ENCODE measurements around the gene WDPCP. TPM values are rescaled to one million over a fixed set of nuclear protein-coding genes. Genes with fewer than 3 reads are reported as not detected.

WDPCP gene
- total RNA-seq, 2 donors from 2014 or later = 11.8 to 25.1 TPM

- Mint-ChIP-seq H3K4me1 (peaks cover 23% of the 10 kb centered on the region), H3K27me3 (ENCODE audit: insufficient read depth) (no peaks in the 10 kb centered on the region), H3K36me3 (ENCODE audit: low read depth) (peaks cover 6% of the 10 kb centered on the region), H3K27ac (peak overlapping the region; percentile 95), H3K4me3 (peak overlapping the region; percentile 96), H3K9me3 (no peaks in the 10 kb centered on the region)
- TF ChIP-seq CTCF (conservative IDR thresholded peaks at IDR 0.05) = no peak
- DNase-seq = no peak
- 0 to 6% methylated on average over 5 to 33 of the region's 33 CpGs for WGBS, 2 experiments (ENCODE audit: insufficient coverage in 1 of 2, insufficient read length in 1 of 2)
- Histone ChIP-seq H3K4me1 (ENCODE audit: control insufficient read depth, insufficient read depth, low read length) (peaks cover 9% of the 10 kb centered on the region), H3K36me3 (ENCODE audit: control insufficient read depth, insufficient read depth, low read length) (peaks cover 17% of the 10 kb centered on the region), H3K27me3 (ENCODE audit: control insufficient read depth, insufficient read depth, low read length, poor library complexity, severe bottlenecking) (no peaks in the 10 kb centered on the region), H3K27ac (ENCODE audit: low read depth, low read length) (no peak overlapping the region), H3K4me3 (ENCODE audit: low read length) (peak overlapping the region; percentile 97), H3K9me3 (ENCODE audit: control insufficient read depth, low read length) (no peaks in the 10 kb centered on the region), H3K9ac (ENCODE audit: extremely low read depth, low read length, poor library complexity, severe bottlenecking) (peak overlapping the region; percentile 67)
Measured at GRCh38 chr2:63587814-63588384, 378 bp downstream of the WDPCP start.

GRCh38 chr2:63582873-63583272, 5.4 kb downstream of the WDPCP start:
- no peaks in the 10 kb centered on the region for H3K27me3 Mint-ChIP-seq (ENCODE audit: insufficient read depth)
- H3K36me3 ChIP-seq (ENCODE audit: control insufficient read depth, insufficient read depth, low read length) = no peaks in the 10 kb centered on the region
- no peaks in the 10 kb centered on the region for H3K27me3 ChIP-seq (ENCODE audit: control insufficient read depth, insufficient read depth, low read length, poor library complexity, severe bottlenecking)
- TF ChIP-seq CTCF (conservative IDR thresholded peaks at IDR 0.05) = no peak
- H3K27ac ChIP-seq (ENCODE audit: low read depth, low read length) = no peak overlapping the region
- 100% methylated on average over 1 of the region's 1 CpG; no CpG with 5 or more reads in 1 of the 2 experiments for WGBS, 2 experiments (ENCODE audit: insufficient coverage in 1 of 2, insufficient read length in 1 of 2)
- peaks cover 11% of the 10 kb centered on the region for H3K4me1 Mint-ChIP-seq
- no peak for DNase-seq
- H3K4me3 ChIP-seq (ENCODE audit: low read length) = no peak overlapping the region
- no peak overlapping the region for H3K4me3 Mint-ChIP-seq
- H3K9me3 Mint-ChIP-seq = no peaks in the 10 kb centered on the region
- no peaks in the 10 kb centered on the region for H3K36me3 Mint-ChIP-seq (ENCODE audit: low read depth)
- H3K27ac Mint-ChIP-seq = no peak overlapping the region
- H3K4me1 ChIP-seq (ENCODE audit: control insufficient read depth, insufficient read depth, low read length) = no peaks in the 10 kb centered on the region
- H3K9ac ChIP-seq (ENCODE audit: extremely low read depth, low read length, poor library complexity, severe bottlenecking) = no peak overlapping the region
- no peaks in the 10 kb centered on the region for H3K9me3 ChIP-seq (ENCODE audit: control insufficient read depth, low read length)

GRCh38 chr2:63581298-63581961, 6.8 kb downstream of the WDPCP start:
- Histone ChIP-seq H3K4me3 (ENCODE audit: low read length) (no peak overlapping the region), H3K27ac (ENCODE audit: low read depth, low read length) (no peak overlapping the region), H3K36me3 (ENCODE audit: control insufficient read depth, insufficient read depth, low read length) (no peaks in the 10 kb centered on the region), H3K4me1 (ENCODE audit: control insufficient read depth, insufficient read depth, low read length) (no peaks in the 10 kb centered on the region), H3K27me3 (ENCODE audit: control insufficient read depth, insufficient read depth, low read length, poor library complexity, severe bottlenecking) (no peaks in the 10 kb centered on the region), H3K9me3 (ENCODE audit: control insufficient read depth, low read length) (no peaks in the 10 kb centered on the region), H3K9ac (ENCODE audit: extremely low read depth, low read length, poor library complexity, severe bottlenecking) (no peak overlapping the region)
- Mint-ChIP-seq H3K4me3 (no peak overlapping the region), H3K4me1 (no peaks in the 10 kb centered on the region), H3K27me3 (ENCODE audit: insufficient read depth) (no peaks in the 10 kb centered on the region), H3K9me3 (no peaks in the 10 kb centered on the region), H3K27ac (no peak overlapping the region), H3K36me3 (ENCODE audit: low read depth) (no peaks in the 10 kb centered on the region)
- 93% methylated on average over 5 of the region's 5 CpGs for WGBS, 2 experiments (ENCODE audit: insufficient coverage in 1 of 2, insufficient read length in 1 of 2)
- no peak for DNase-seq
- TF ChIP-seq CTCF (conservative IDR thresholded peaks at IDR 0.05) = no peak

Data from endodermal cell (in vitro differentiated cells).